OCI-LY7 (cell line): ENCODE data around the gene NEDD4.

Source experiments
- CTCF ChIP-seq: fragments of 200-600 bp; sonication (generic); conservative IDR thresholded peaks from 2 replicates; pipeline ENCODE4 v1.5.1; 2014; ENCODE audit warnings: mild to moderate bottlenecking, antibody characterized with exemption, low read length, moderate library complexity, mixed read lengths
- EZH2phosphoT487 ChIP-seq: fragments of 200-600 bp; sonication (generic); IDR thresholded peaks from 2 replicates; pipeline ENCODE4 v1.6.1; 2018; ENCODE audit warnings: low read depth, borderline replicate concordance, mild to moderate bottlenecking, mixed run types, antibody characterized with exemption, low read length, moderate library complexity, mixed read lengths

DNA sequence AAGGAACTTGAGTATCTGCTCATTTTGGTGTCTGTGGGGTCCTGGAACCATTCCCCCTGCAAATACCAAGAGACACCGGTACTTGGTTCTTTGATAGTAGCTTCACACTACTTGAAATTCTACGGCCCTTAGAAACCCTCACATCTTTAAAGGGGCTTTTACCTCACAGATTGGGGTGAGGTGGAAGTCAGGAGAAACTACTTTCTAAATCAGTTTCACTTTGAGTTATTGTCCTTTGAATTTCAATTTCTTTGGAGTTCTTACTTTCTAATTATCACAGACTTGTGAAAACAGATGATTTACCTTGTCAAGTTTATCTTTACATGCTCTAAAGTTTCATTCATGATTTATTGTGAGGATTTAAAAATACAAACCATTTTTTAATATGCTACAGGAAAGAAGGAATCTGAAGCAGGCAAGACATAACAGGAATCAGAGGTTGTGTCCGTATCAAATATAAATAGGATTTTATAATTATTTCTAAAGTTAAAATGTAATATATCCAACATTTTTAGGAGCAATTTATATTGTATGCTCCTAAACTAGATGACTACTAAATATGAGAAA, 98.9 kb downstream of the NEDD4 start:
- TF ChIP-seq CTCF (no peak), EZH2phosphoT487 (no peak)
